ENCODE results near the gene SLC14A1.

DNA sequence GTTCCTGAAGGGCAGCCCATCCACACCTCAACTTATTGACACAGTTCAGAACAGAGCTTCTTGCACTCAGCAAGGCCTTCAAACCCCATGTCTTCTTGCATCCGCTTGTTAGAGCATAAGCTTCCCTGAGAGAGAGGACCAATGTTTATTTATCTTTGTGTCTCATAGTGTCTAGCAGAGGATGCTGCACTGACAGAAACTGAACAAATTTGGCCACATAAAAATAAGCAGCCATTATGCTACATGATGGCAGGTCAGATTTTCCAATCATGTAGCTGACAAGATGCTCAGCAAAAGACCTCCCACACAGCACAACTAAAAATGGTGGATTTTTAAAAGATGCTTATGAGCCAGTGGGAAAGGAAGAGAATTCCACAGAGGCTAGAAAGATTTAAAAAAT is 63.4 kb downstream of the SLC14A1 start:
- TF ChIP-seq TAF1 (IDR thresholded peaks at IDR 0.05; ENCODE audit: borderline replicate concordance, insufficient read depth, low read length): no peak
- no peak for TF ChIP-seq POLR2AphosphoS5 (IDR thresholded peaks at IDR 0.05; ENCODE audit: low read depth, low read length)
- TF ChIP-seq, protein P1, sequence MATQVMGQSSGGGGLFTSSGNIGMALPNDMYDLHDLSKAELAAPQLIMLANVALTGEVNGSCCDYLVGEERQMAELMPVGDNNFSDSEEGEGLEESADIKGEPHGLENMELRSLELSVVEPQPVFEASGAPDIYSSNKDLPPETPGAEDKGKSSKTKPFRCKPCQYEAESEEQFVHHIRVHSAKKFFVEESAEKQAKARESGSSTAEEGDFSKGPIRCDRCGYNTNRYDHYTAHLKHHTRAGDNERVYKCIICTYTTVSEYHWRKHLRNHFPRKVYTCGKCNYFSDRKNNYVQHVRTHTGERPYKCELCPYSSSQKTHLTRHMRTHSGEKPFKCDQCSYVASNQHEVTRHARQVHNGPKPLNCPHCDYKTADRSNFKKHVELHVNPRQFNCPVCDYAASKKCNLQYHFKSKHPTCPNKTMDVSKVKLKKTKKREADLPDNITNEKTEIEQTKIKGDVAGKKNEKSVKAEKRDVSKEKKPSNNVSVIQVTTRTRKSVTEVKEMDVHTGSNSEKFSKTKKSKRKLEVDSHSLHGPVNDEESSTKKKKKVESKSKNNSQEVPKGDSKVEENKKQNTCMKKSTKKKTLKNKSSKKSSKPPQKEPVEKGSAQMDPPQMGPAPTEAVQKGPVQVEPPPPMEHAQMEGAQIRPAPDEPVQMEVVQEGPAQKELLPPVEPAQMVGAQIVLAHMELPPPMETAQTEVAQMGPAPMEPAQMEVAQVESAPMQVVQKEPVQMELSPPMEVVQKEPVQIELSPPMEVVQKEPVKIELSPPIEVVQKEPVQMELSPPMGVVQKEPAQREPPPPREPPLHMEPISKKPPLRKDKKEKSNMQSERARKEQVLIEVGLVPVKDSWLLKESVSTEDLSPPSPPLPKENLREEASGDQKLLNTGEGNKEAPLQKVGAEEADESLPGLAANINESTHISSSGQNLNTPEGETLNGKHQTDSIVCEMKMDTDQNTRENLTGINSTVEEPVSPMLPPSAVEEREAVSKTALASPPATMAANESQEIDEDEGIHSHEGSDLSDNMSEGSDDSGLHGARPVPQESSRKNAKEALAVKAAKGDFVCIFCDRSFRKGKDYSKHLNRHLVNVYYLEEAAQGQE (IDR thresholded peaks at IDR 0.05; ENCODE audit: insufficient read depth in 1 of 2, low read depth in 2 of 2, low read length in 2 of 2): no peak
- no peak for TF ChIP-seq SIN3A (IDR thresholded peaks at IDR 0.05; ENCODE audit: borderline replicate concordance, insufficient read depth, low read length)
